ENCODE results near the gene HENMT1.
"Not testable (repeated sequence)": the region's sequence is repeated elsewhere in the genome, so short reads cannot be mapped to it uniquely, and the experiment has no call there.

The HENMT1 gene

GRCh38 chr1:108661030-108661609, at the start of gene HENMT1:
HENMT1 (minus strand) TSS chr1:108661093; CDS start chr1:108659884, 1,209 bp downstream.
- peak within 1 kb of the TSS; percentile 44 for H3K4me3 ChIP-seq (replicated peaks; ENCODE audit: low read depth, low read length)
- no peak for TF ChIP-seq CTCF (IDR thresholded peaks at IDR 0.05; ENCODE audit: low read depth, low read length, missing control alignments)
- DNase-seq (ENCODE audit: extremely low read depth, low read depth): peak; percentile 10

DNA sequence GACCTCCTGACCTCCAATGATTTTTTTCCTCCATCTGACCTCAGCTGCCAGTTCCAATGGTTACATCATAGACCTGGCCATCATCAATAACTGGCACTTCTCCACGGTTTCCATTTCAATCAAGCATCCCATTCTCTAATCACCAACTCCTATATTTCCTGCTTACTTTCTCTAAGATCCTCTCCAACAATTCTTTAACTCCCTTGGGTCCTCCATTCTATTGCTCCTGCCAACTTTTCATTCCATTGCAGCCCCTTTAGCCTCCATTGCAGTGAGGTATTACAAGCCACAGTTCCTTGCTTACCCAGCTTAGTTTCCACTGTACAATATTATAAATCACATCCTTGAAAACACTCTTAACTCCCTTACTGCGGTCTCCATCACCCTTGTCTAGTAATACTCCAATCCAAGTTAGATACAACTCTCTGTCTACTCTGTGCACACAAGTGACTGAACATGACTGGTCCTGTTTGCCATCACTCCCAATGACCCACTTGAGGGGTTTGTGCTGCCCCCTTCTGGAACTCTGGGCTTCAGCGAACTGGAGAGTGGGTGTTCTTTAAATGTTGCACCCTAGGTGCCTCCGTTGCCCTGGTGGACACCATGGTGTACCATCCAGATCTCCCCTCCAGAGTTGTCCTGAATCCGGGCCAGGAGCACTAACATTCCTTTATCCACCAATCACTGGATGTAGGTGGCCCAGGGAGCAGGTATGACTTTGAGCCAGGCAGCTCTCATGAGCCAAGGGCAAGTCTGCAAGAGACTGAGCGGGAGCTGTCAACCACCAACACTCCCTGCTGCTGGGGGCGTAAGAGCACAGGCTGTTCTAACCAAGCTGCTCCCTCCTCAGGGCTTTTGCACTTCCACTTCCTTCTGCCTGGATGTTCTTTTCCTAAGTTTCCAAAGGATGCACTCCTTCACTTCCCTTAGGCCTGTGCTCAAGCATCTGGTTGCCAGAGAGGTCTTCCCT, 48.1 kb upstream of the HENMT1 start:
- DNase-seq (ENCODE audit: extremely low read depth, low read depth): no peak
- H3K4me3 ChIP-seq (replicated peaks; ENCODE audit: low read depth, low read length): no peak overlapping the region
- peak; percentile 23 for TF ChIP-seq CTCF (IDR thresholded peaks at IDR 0.05; ENCODE audit: low read depth, low read length, missing control alignments)

DNA sequence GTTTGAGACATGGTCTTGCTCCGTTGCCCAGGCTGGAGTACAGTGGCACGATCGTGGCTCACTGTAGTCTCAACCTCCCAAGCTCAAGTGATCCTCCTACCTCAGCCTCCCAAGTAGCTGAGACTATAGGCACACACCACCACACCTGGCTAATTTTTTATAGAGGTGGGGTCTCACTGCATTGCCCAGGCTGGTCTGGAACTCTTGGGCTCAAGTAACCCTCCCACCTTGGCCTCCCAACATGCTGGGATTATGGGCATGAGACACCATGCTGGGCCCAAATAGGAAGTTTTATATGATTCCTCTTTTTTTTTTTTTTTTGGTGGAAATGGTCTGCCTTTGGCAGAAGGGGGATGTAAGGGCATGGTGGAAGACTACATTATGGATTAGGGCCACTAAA, 45.8 kb upstream of the HENMT1 start:
- H3K4me3 ChIP-seq (replicated peaks; ENCODE audit: low read depth, low read length): no peak overlapping the region
- no peak for TF ChIP-seq CTCF (IDR thresholded peaks at IDR 0.05; ENCODE audit: low read depth, low read length, missing control alignments)
- no peak for DNase-seq (ENCODE audit: extremely low read depth, low read depth)

- TF ChIP-seq CTCF (IDR thresholded peaks at IDR 0.05; ENCODE audit: low read depth, low read length, missing control alignments): no peak
- no peak for DNase-seq (ENCODE audit: extremely low read depth, low read depth)
These were observed 43.6 kb upstream of the HENMT1 start for GRCh38 chr1:108704496-108704895.

DNA sequence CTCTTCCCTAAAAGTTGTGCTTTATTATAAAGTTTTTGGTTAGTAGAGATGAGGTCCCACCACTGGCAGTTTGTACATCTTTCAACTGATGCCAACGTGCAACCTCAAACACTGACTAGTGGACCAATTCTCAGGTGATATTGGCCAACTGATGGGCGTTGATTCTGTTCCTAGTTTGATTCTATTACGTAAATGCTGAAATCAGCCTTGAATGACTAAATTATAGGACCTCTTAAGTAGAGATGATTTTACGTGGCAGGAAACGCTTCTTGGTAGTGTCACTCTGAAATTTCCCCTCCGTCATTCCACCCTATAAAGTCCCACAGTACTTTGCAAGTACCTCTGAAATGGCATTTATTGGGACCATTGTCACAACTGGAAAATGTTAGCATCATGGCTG, 43.0 kb upstream of the HENMT1 start:
- no peak for DNase-seq (ENCODE audit: extremely low read depth, low read depth)
- no peak overlapping the region for H3K4me3 ChIP-seq (replicated peaks; ENCODE audit: low read depth, low read length)
- TF ChIP-seq CTCF (IDR thresholded peaks at IDR 0.05; ENCODE audit: low read depth, low read length, missing control alignments): no peak

More at GRCh38 chr1:108704496-108704895, 43.6 kb upstream of the HENMT1 start:
- H3K4me3 ChIP-seq (replicated peaks; ENCODE audit: low read depth, low read length): no peak overlapping the region

GRCh38 chr1:108702109-108702508, 41.2 kb upstream of the HENMT1 start:
- not testable (repeated sequence) for DNase-seq (ENCODE audit: extremely low read depth, low read depth); H3K4me3 ChIP-seq (replicated peaks; ENCODE audit: low read depth, low read length)

GRCh38 chr1:108701176-108701849, 40.4 kb upstream of the HENMT1 start:
- no peak for DNase-seq (ENCODE audit: extremely low read depth, low read depth)
- no peak for TF ChIP-seq CTCF (IDR thresholded peaks at IDR 0.05; ENCODE audit: low read depth, low read length, missing control alignments)
- no peak overlapping the region for H3K4me3 ChIP-seq (replicated peaks; ENCODE audit: low read depth, low read length)

All from HFF-Myc (cell line).